Transverse colon (tissue), 4 donors: ENCODE measurements around the gene CERK. TPM values are rescaled to one million over a fixed set of nuclear protein-coding genes. Genes with fewer than 3 reads are reported as not detected.

Experiments
- DNase-seq: peaks from one replicate; pipeline ENCODE4 v3.0.0-alpha.2; 2019
- H3K27ac ChIP-seq, 4 donors: fragments of 200-600 bp; sonication (generic); 2 replicates each; pipeline ENCODE4 v1.5.1; 2016 to 2018; ENCODE audit warnings: inconsistent platforms in 4 of 4
- H3K27me3 ChIP-seq: fragments of 200-600 bp; sonication (generic); 2 replicates; pipeline ENCODE4 v1.5.1; 2017; ENCODE audit warnings: inconsistent platforms
- H3K36me3 ChIP-seq, 4 donors: fragments of 200-600 bp; sonication (generic); 2 replicates each; pipeline ENCODE4 v1.5.1; 2017 to 2019; ENCODE audit warnings: inconsistent platforms in 4 of 4
- H3K4me1 ChIP-seq, 4 donors: fragments of 200-600 bp; sonication (generic); 2 replicates each; pipeline ENCODE4 v1.5.1; 2017 to 2020; ENCODE audit warnings: inconsistent platforms in 4 of 4
- H3K4me3 ChIP-seq, 4 donors: fragments of 200-600 bp; sonication (generic); 1 replicate in 1 of 4; 2 replicates in 3 of 4; pipeline versions ENCODE4 v1.5.1 to v1.6.1; 2017 to 2019; ENCODE audit warnings: inconsistent platforms in 4 of 4
- H3K9me3 ChIP-seq, 2 donors: fragments of 200-600 bp; sonication (generic); 2 replicates each; pipeline ENCODE4 v1.5.1; 2017 to 2019; ENCODE audit warnings: inconsistent platforms in 2 of 2
- CTCF ChIP-seq, 5 experiments: fragments of 200-600 bp in 3 of 5; fragments of 450-650 bp in 2 of 5; sonication (generic) in 3 of 5; IDR thresholded peaks; 1 replicate in 2 of 5; 2 replicates in 3 of 5; pipeline ENCODE4 v1.5.1; 2016 to 2017; ENCODE audit warnings: antibody characterized with exemption in 5 of 5, inconsistent platforms in 3 of 5, mild to moderate bottlenecking in 2 of 5, moderate library complexity in 1 of 5
- EP300 ChIP-seq: sonication (generic); formaldehyde crosslinking; IDR thresholded peaks from one replicate; pipeline ENCODE4 v1.6.1; 2017; ENCODE audit warnings: antibody characterized with exemption, low read depth
- POLR2A ChIP-seq: fragments of 450-650 bp; IDR thresholded peaks from one replicate; pipeline ENCODE4 v1.6.1; 2016; ENCODE audit warnings: antibody characterized with exemption, mild to moderate bottlenecking, moderate library complexity
- POLR2AphosphoS5 ChIP-seq, 3 donors: sonication (generic); formaldehyde crosslinking; IDR thresholded peaks; one replicate each; pipeline ENCODE4 v1.6.1; 2016; ENCODE audit warnings: antibody characterized with exemption in 3 of 3
- WGBS, 2 donors: methylation state at CpG; one replicate each; pipeline ENCODE4 v1.1.5; 2018; ENCODE audit warnings: low coverage in 1 of 2; 5-methylcytosine and 5-hydroxymethylcytosine counted together
- in situ Hi-C, 4 donors: fragments of 200-750 bp; cut with MboI; loops; one replicate each; pipeline versions ENCODE4 v1.15.0 to v1.15.1; 2017; ENCODE audit warnings: low sequenced_read_pairs in 3 of 4, low pct_ligation_motif_present in 1 of 4, low pct_unique_long_range_greater_than_20kb in 1 of 4
- intact Hi-C: fragments of 100-400 bp; cut with DNase I; formaldehyde crosslinking; loops from one replicate; pipeline ENCODE4 v1.15.1; 2023; ENCODE audit warnings: low total_unique reads
- total RNA-seq, 4 donors: library from RNA; depleted of rRNA; stranded (reverse); fragments of >200 nt; gene quantifications; one replicate each; pipeline ENCODE4 v1.1.0, GENCODE V29; 2016

CERK gene
- total RNA-seq, 4 donors from 2014 or later, result 13.7 to 72.2 (median 63.5) TPM

- no peak overlapping the region for H3K27ac ChIP-seq
- intact Hi-C loops (no loop called here), in situ Hi-C loops (loop anchor here in 1 of 4 donors (25.0 kb wide), 1 partner anchor 165 kb away; no protein-coding TSS in a partner anchor)
- no peak overlapping the region for H3K4me3 ChIP-seq
- H3K9me3 ChIP-seq, result no peaks in the 10 kb centered on the region
- H3K36me3 ChIP-seq, result no peaks in the 10 kb centered on the region
- 80 to 89% methylated on average over 3 of the region's 3 CpGs for WGBS, 2 donors
- peaks cover 7 to 57% (median 23%) of the 10 kb centered on the region in 4 donors for H3K4me1 ChIP-seq
- no peak for DNase-seq
- TF ChIP-seq POLR2AphosphoS5 (IDR thresholded peaks at IDR 0.05) (no peak), CTCF (IDR thresholded peaks at IDR 0.05) (no peak), EP300 (no peak), POLR2A (no peak)
- no peaks in the 10 kb centered on the region for H3K27me3 ChIP-seq
Observed at GRCh38 chr22:46726986-46727317, 11.1 kb downstream of the CERK start.

GRCh38 chr22:46726066-46726985, 11.7 kb downstream of the CERK start:
- 75% methylated on average over 36 of the region's 38 CpGs; no CpG with 5 or more reads in 1 of the 2 donors for WGBS, 2 donors
- DNase-seq, result no peak
- in situ Hi-C loops, result loop anchor here in 1 of 4 donors (25.0 kb wide), 1 partner anchor 164 kb away; no protein-coding TSS in a partner anchor
- Histone ChIP-seq H3K36me3 (no peaks in the 10 kb centered on the region), H3K4me1 (peaks cover 6 to 51% (median 17%) of the 10 kb centered on the region in 4 donors), H3K27me3 (no peaks in the 10 kb centered on the region), H3K27ac (no peak overlapping the region), H3K9me3 (no peaks in the 10 kb centered on the region), H3K4me3 (no peak overlapping the region)
- intact Hi-C loops, result no loop called here
- TF ChIP-seq POLR2AphosphoS5 (IDR thresholded peaks at IDR 0.05) (no peak), EP300 (no peak), POLR2A (no peak), CTCF (IDR thresholded peaks at IDR 0.05) (no peak)

GRCh38 chr22:46725096-46725495, 13.0 kb downstream of the CERK start:
- TF ChIP-seq POLR2A, result no peak
- no peak for TF ChIP-seq EP300
- no peak for TF ChIP-seq POLR2AphosphoS5 (IDR thresholded peaks at IDR 0.05)
- TF ChIP-seq CTCF (IDR thresholded peaks at IDR 0.05), result no peak
- H3K4me1 ChIP-seq, result peaks cover 0 to 39% (median 8%) of the 10 kb centered on the region in 4 donors
- H3K27me3 ChIP-seq, result no peaks in the 10 kb centered on the region
- no peak overlapping the region for H3K4me3 ChIP-seq
- no peak overlapping the region for H3K27ac ChIP-seq
- no peak for DNase-seq
- 92% methylated on average over 18 of the region's 18 CpGs; no CpG with 5 or more reads in 1 of the 2 donors for WGBS, 2 donors
- in situ Hi-C loops (loop anchor here in 1 of 4 donors (25.0 kb wide), 1 partner anchor 163 kb away; no protein-coding TSS in a partner anchor), intact Hi-C loops (no loop called here)
- no peaks in the 10 kb centered on the region for H3K9me3 ChIP-seq
- H3K36me3 ChIP-seq, result peaks cover 0 to under 1% (median 0%) of the 10 kb centered on the region in 4 donors

GRCh38 chr22:46723882-46724281, 14.2 kb downstream of the CERK start:
- Histone ChIP-seq H3K27ac (no peak overlapping the region), H3K4me3 (no peak overlapping the region), H3K9me3 (no peaks in the 10 kb centered on the region), H3K27me3 (no peaks in the 10 kb centered on the region), H3K36me3 (peaks cover 0 to 12% (median 5%) of the 10 kb centered on the region in 4 donors), H3K4me1 (peaks cover 0 to 30% (median 8%) of the 10 kb centered on the region in 4 donors)
- DNase-seq, result no peak
- in situ Hi-C loops (loop anchor here in 1 of 4 donors (25.0 kb wide), 1 partner anchor 162 kb away; no protein-coding TSS in a partner anchor), intact Hi-C loops (no loop called here)
- WGBS, 2 donors, result 91 to 93% methylated on average over 4 to 9 of the region's 9 CpGs
- TF ChIP-seq CTCF (IDR thresholded peaks at IDR 0.05), result no peak
- TF ChIP-seq POLR2AphosphoS5 (IDR thresholded peaks at IDR 0.05), result no peak
- TF ChIP-seq POLR2A, result no peak
- no peak for TF ChIP-seq EP300
